H9 (cell line): ENCODE data around the gene TXLNG. TPM values are rescaled to one million over a fixed set of nuclear protein-coding genes. Genes with fewer than 3 reads are reported as not detected.
A peak's percentile ranks its signal among the peaks of the same experiment; 100 is the strongest.

Experiments used
- DNase-seq: peaks from one replicate; pipeline ENCODE4 v3.0.0-alpha.2; 2017
- H2AFZ ChIP-seq: one replicate; pipeline ENCODE4 v1.6.1; 2013; ENCODE audit warnings: mild to moderate bottlenecking, low read length, control low read depth, moderate library complexity
- H2AK5ac ChIP-seq: 2 replicates; pipeline ENCODE4 v1.6.1; 2013; ENCODE audit warnings: low read length, control low read depth, mixed read lengths; ENCODE audit not compliant: insufficient read length
- H2BK120ac ChIP-seq: one replicate; pipeline ENCODE4 v1.6.1; 2013; ENCODE audit warnings: low read depth, mild to moderate bottlenecking, low read length, control low read depth, inconsistent platforms; ENCODE audit not compliant: poor library complexity, severe bottlenecking
- H2BK12ac ChIP-seq: 2 replicates; pipeline ENCODE4 v1.6.1; 2013; ENCODE audit warnings: low read length, control low read depth, mixed read lengths, low read depth; ENCODE audit not compliant: insufficient read length
- H2BK15ac ChIP-seq: 2 replicates; pipeline ENCODE4 v1.6.1; 2013; ENCODE audit warnings: low read depth, low read length, control low read depth
- H2BK20ac ChIP-seq: one replicate; pipeline ENCODE4 v1.6.1; 2013; ENCODE audit warnings: low read depth, mild to moderate bottlenecking, low read length, control low read depth, inconsistent platforms; ENCODE audit not compliant: poor library complexity, severe bottlenecking
- H2BK5ac ChIP-seq: 2 replicates; pipeline ENCODE4 v1.6.1; 2013; ENCODE audit warnings: low read length, control low read depth, mixed read lengths; ENCODE audit not compliant: insufficient read length
- H3K14ac ChIP-seq: 2 replicates; pipeline ENCODE4 v1.6.1; 2013; ENCODE audit warnings: low read length, control low read depth; ENCODE audit not compliant: insufficient read depth
- H3K18ac ChIP-seq: 2 replicates; pipeline ENCODE4 v1.6.1; 2013; ENCODE audit warnings: low read depth, mild to moderate bottlenecking, mixed read lengths, low read length, control low read depth; ENCODE audit not compliant: insufficient read length
- H3K23ac ChIP-seq: 2 replicates; pipeline ENCODE4 v1.6.1; 2013; ENCODE audit warnings: low read length, control low read depth, mixed read lengths, low read depth; ENCODE audit not compliant: insufficient read length
- H3K23me2 ChIP-seq: 2 replicates; pipeline ENCODE4 v1.6.1; 2013; ENCODE audit warnings: low read depth, mild to moderate bottlenecking, mixed read lengths, low read length, control low read depth; ENCODE audit not compliant: insufficient read length, poor library complexity, severe bottlenecking
- H3K27ac ChIP-seq: 2 replicates; pipeline ENCODE4 v1.5.1; 2013; ENCODE audit warnings: low read length, control low read depth, mixed read lengths, low read depth; ENCODE audit not compliant: insufficient read length
- H3K27me3 ChIP-seq: 2 replicates; pipeline ENCODE4 v1.6.1; 2013; ENCODE audit warnings: low read length, control low read depth, inconsistent platforms; ENCODE audit not compliant: insufficient read depth
- H3K4ac ChIP-seq: 2 replicates; pipeline ENCODE4 v1.6.1; 2013; ENCODE audit warnings: low read depth, mild to moderate bottlenecking, control low read depth, inconsistent platforms, low read length, moderate library complexity
- H3K4me1 ChIP-seq: 2 replicates; pipeline ENCODE4 v1.6.1; 2013; ENCODE audit warnings: low read length, control low read depth, inconsistent platforms; ENCODE audit not compliant: insufficient read depth
- H3K4me2 ChIP-seq: 2 replicates; pipeline ENCODE4 v1.6.1; 2013; ENCODE audit warnings: low read length, control low read depth, mixed read lengths; ENCODE audit not compliant: insufficient read length, insufficient read depth
- H3K56ac ChIP-seq: 2 replicates; pipeline ENCODE4 v1.6.1; 2013; ENCODE audit warnings: low read depth, mild to moderate bottlenecking, mixed read lengths, low read length, control low read depth; ENCODE audit not compliant: insufficient read length
- H3K79me1 ChIP-seq: 2 replicates; pipeline ENCODE4 v1.6.1; 2013; ENCODE audit warnings: low read depth, mild to moderate bottlenecking, moderate library complexity, low read length, control low read depth, inconsistent platforms; ENCODE audit not compliant: insufficient read depth, poor library complexity, severe bottlenecking
- H3K79me2 ChIP-seq: 2 replicates; pipeline ENCODE4 v1.6.1; 2013; ENCODE audit warnings: low read length, control low read depth, inconsistent platforms; ENCODE audit not compliant: insufficient read depth
- H3K9ac ChIP-seq: 2 replicates; pipeline ENCODE4 v1.6.1; 2013; ENCODE audit warnings: low read length, control low read depth, mixed read lengths; ENCODE audit not compliant: insufficient read length; ENCODE audit errors: extremely low read depth
- H3K9me3 ChIP-seq: one replicate; pipeline ENCODE4 v1.6.1; 2013; ENCODE audit warnings: low read depth, low read length, inconsistent platforms; ENCODE audit not compliant: control insufficient read depth
- H3T11ph ChIP-seq: one replicate; pipeline ENCODE4 v1.6.1; 2013; ENCODE audit warnings: mild to moderate bottlenecking, low read length, control low read depth, inconsistent platforms
- H4K20me1 ChIP-seq: one replicate; pipeline ENCODE4 v1.6.1; 2013; ENCODE audit not compliant: control insufficient read depth, insufficient read length, insufficient read depth
- H4K5ac ChIP-seq: 2 replicates; pipeline ENCODE4 v1.6.1; 2013; ENCODE audit warnings: low read depth, mild to moderate bottlenecking, mixed read lengths, low read length, control low read depth; ENCODE audit not compliant: insufficient read length
- H4K8ac ChIP-seq: replicated peaks from 2 replicates; pipeline ENCODE4 v1.6.1; 2013; ENCODE audit warnings: low read length, control low read depth, mixed read lengths, low read depth; ENCODE audit not compliant: insufficient read length
- H4K91ac ChIP-seq: 2 replicates; pipeline ENCODE4 v1.6.1; 2013; ENCODE audit warnings: low read depth, mild to moderate bottlenecking, moderate library complexity, mixed read lengths, low read length, control low read depth; ENCODE audit not compliant: insufficient read length
- H3K27ac Mint-ChIP-seq, 3 experiments: 2 replicates in 2 of 3; 3 replicates in 1 of 3; pipeline ENCODE4 v1.8.0; 2020 to 2021; ENCODE audit warnings: mixed read lengths in 3 of 3, mild to moderate bottlenecking in 1 of 3, moderate library complexity in 1 of 3
- H3K27me3 Mint-ChIP-seq: 2 replicates; pipeline ENCODE4 v1.8.0; 2021; ENCODE audit warnings: low read depth, mild to moderate bottlenecking, moderate library complexity, mixed read lengths
- H3K36me3 Mint-ChIP-seq, 3 experiments: 2 replicates in 2 of 3; 3 replicates in 1 of 3; pipeline ENCODE4 v1.8.0; 2020 to 2021; ENCODE audit warnings: low read depth in 3 of 3, mixed read lengths in 3 of 3; ENCODE audit not compliant: insufficient read depth in 1 of 3
- H3K4me1 Mint-ChIP-seq, 2 experiments: 2 replicates each; pipeline ENCODE4 v1.8.0; 2020; ENCODE audit warnings: mixed read lengths in 2 of 2
- H3K4me3 Mint-ChIP-seq, 2 experiments: 2 replicates in 1 of 2; 3 replicates in 1 of 2; pipeline ENCODE4 v1.8.0; 2020 to 2021; ENCODE audit warnings: mild to moderate bottlenecking in 2 of 2, mixed read lengths in 2 of 2, moderate library complexity in 1 of 2
- H3K9me3 Mint-ChIP-seq, 2 experiments: 2 replicates in 1 of 2; 3 replicates in 1 of 2; pipeline ENCODE4 v1.8.0; 2020; ENCODE audit warnings: mild to moderate bottlenecking in 2 of 2, mixed read lengths in 2 of 2, moderate library complexity in 1 of 2
- CTCF ChIP-seq: fragments of 200-600 bp; sonication (generic); conservative IDR thresholded peaks from 3 replicates; pipeline ENCODE4 v1.8.0; 2021; ENCODE audit warnings: antibody characterized with exemption, mild to moderate bottlenecking
- WGBS: extraction: QIAGEN DNeasy Blood & Tissue Kit; methylation state at CpG from one replicate; pipeline ENCODE4 v1.1.7; 2013; ENCODE audit warnings: missing lambda C conversion rate, low lambda C conversion rate, mixed read lengths; ENCODE audit not compliant: insufficient read length; ENCODE audit errors: extremely low coverage; 5-methylcytosine and 5-hydroxymethylcytosine counted together
- total RNA-seq: library from RNA; stranded (reverse); gene quantifications from 2 replicates; pipeline ENCODE4 v1.2.1, GENCODE V29; 2021

Gene TXLNG
- total RNA-seq, 1 experiment from 2014 or later = 90.7 TPM

GRCh38 chrX:16770970-16771482, 15.2 kb upstream of the TXLNG start:
- no peaks in the 10 kb centered on the region for H3K79me1 ChIP-seq
- H3K9me3 ChIP-seq = no peaks in the 10 kb centered on the region
- no peaks in the 10 kb centered on the region for H3K23me2 ChIP-seq
- Mint-ChIP-seq H3K27ac (peak overlapping the region; percentile 99 to 100 (median 100)), H3K36me3 (peaks cover 4 to 17% (median 5%) of the 10 kb centered on the region in 3 experiments; a peak in 6 of 7 replicates), H3K4me1 (peaks cover 30 to 35% of the 10 kb centered on the region in 2 experiments), H3K9me3 (peaks cover 8 to 14% of the 10 kb centered on the region in 2 experiments), H3K27me3 (no peaks in the 10 kb centered on the region), H3K4me3 (peak overlapping the region in 1 of 2 experiments; percentile 39; a peak in 1 of 5 replicates)
- H4K91ac ChIP-seq = no peak overlapping the region
- H3K4me2 ChIP-seq = peak overlapping the region; percentile 40
- H3K9ac ChIP-seq = no peak overlapping the region
- H3K4ac ChIP-seq = no peak overlapping the region; the same call in 1 of the 2 replicates
- H3K27me3 ChIP-seq = no peaks in the 10 kb centered on the region
- no peak overlapping the region for H3K56ac ChIP-seq
- H3T11ph ChIP-seq = no peak overlapping the region
- H3K18ac ChIP-seq = peak overlapping the region; percentile 91
- H4K8ac ChIP-seq = no peak overlapping the region
- no peak overlapping the region for H2BK15ac ChIP-seq
- WGBS = no CpG with 5 or more reads among the region's 2 CpGs
- H2BK20ac ChIP-seq = no peak overlapping the region
- H2BK120ac ChIP-seq = peak overlapping the region; percentile 100
- H2BK5ac ChIP-seq = no peak overlapping the region
- peak overlapping the region; percentile 98 for H3K27ac ChIP-seq
- no peak overlapping the region for H2AFZ ChIP-seq
- no peak overlapping the region for H3K14ac ChIP-seq
- no peaks in the 10 kb centered on the region for H4K20me1 ChIP-seq
- H3K79me2 ChIP-seq = no peaks in the 10 kb centered on the region
- peaks cover 5% of the 10 kb centered on the region; the same call in 1 of the 2 replicates for H3K4me1 ChIP-seq
- H4K5ac ChIP-seq = no peak overlapping the region
- H2BK12ac ChIP-seq = no peak overlapping the region
- TF ChIP-seq CTCF = no peak
- H2AK5ac ChIP-seq = no peak overlapping the region
- H3K23ac ChIP-seq = no peak overlapping the region
- no peak for DNase-seq
